ENCODE measurements around the gene RUFY1. TPM values are rescaled to one million over a fixed set of nuclear protein-coding genes. Genes with fewer than 3 reads are reported as not detected.

Gene RUFY1
- total and polyA plus RNA-seq, 2 of the 13 experiments (the other 11 are each of a cell fraction or from before 2014, with no cell fraction given) = 19.9 to 31.9 TPM

DNA sequence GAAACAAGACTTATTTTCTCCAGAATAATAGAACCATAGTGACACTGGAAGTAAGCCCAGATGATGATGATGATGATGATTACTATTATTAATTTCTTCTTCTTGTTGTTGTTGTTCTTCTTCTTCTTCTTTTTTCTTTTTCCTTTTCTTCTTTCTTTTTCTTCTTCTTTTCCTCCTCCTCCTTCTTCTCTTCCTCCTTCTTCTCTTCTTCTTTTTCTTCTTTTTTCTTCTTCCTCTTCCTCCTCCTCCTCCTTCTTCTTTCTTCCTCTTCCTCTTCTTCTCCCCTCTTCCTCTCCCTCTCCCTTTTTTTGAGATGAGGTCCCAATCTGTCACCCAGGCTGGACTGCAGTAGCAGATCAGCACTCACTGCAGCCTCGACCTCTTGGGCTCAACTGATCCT is 40.5 kb upstream of the RUFY1 start (continued):
- TF ChIP-seq, protein P1, sequence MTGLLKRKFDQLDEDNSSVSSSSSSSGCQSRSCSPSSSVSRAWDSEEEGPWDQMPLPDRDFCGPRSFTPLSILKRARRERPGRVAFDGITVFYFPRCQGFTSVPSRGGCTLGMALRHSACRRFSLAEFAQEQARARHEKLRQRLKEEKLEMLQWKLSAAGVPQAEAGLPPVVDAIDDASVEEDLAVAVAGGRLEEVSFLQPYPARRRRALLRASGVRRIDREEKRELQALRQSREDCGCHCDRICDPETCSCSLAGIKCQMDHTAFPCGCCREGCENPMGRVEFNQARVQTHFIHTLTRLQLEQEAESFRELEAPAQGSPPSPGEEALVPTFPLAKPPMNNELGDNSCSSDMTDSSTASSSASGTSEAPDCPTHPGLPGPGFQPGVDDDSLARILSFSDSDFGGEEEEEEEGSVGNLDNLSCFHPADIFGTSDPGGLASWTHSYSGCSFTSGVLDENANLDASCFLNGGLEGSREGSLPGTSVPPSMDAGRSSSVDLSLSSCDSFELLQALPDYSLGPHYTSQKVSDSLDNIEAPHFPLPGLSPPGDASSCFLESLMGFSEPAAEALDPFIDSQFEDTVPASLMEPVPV (CRISPR knock-in tag; IDR thresholded peaks at IDR 0.05) = no peak
- no peak for TF ChIP-seq FOXO4 (CRISPR knock-in tag; conservative IDR thresholded peaks at IDR 0.05)
- TF ChIP-seq HES4 (CRISPR knock-in tag; IDR thresholded peaks at IDR 0.05; ENCODE audit: borderline replicate concordance) = no peak
- no peak for TF ChIP-seq ZNF564 (CRISPR knock-in tag; IDR thresholded peaks at IDR 0.05)
- TF ChIP-seq ZNF878 (CRISPR knock-in tag; IDR thresholded peaks at IDR 0.05) = no peak
- no peak for TF ChIP-seq ZNF512 (CRISPR knock-in tag; IDR thresholded peaks at IDR 0.05)
- no peak for TF ChIP-seq JUND (CRISPR knock-in tag; IDR thresholded peaks at IDR 0.05)
- TF ChIP-seq, protein P2, sequence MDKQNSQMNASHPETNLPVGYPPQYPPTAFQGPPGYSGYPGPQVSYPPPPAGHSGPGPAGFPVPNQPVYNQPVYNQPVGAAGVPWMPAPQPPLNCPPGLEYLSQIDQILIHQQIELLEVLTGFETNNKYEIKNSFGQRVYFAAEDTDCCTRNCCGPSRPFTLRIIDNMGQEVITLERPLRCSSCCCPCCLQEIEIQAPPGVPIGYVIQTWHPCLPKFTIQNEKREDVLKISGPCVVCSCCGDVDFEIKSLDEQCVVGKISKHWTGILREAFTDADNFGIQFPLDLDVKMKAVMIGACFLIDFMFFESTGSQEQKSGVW (CRISPR knock-in tag; IDR thresholded peaks at IDR 0.05; ENCODE audit: borderline replicate concordance) = no peak
